Measurements from ENCODE around the gene TRMT10B.

GRCh38 chr9:37706290-37706689, 47.3 kb upstream of the TRMT10B start:
- TF ChIP-seq POLR2A (IDR thresholded peaks at IDR 0.05), result no peak
- no peak for TF ChIP-seq CTCF (IDR thresholded peaks at IDR 0.05)
